Activated CD4-positive, alpha-beta T cell treated with anti-CD3 and anti-CD28 coated beads, Interleukin-10, Interleukin-2, amounts not matched to agents 100 ng/mL and 50 ng/mL, durations not matched to agents 16 hours and 8 hours (primary cell): Measurements from ENCODE around the gene HYDIN.

Source experiments
- DNase-seq: peaks from one replicate; pipeline ENCODE4 v3.0.0-alpha.2; 2020

The HYDIN gene

DNA sequence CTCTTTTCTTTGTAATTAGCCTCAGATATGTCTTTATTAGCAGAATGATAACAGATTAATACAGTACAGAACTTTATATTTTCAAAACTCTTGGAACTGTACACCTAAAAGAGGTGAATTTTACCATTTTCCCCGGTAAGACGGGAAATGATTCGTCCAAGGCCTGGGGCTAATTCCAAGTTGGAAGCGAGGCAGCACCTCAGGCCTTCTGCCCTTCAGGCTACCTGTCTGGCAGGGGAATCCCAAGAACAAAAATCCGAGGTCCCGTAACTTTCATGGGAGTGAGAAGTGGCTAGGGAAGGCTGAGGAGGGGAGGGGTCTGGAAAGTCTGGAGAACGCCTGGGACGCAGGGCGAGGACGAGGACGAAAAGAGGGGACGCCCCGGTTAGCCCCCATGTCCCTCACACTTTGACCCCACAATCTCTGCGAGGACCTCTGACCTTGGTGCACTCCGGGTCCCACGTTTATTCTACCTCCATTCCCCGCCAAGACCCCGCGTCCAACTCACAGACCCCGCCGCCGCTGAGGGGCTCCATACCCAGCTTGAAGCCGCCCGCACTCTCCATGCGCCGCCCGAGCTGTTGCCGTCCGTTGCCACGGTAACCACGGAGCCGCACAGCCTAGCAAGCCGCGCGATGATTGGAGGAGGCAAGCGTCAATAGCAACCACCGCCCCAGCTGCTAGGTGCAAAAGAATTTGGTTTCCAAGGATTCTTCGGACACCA lies at the start of gene HYDIN:
TSS of gene HYDIN (minus strand) at position 601 of the 724 bp plus-strand sequence. CDS start 43,827 bp downstream, outside the sequence.
- DNase-seq = peak; percentile 28

DNA sequence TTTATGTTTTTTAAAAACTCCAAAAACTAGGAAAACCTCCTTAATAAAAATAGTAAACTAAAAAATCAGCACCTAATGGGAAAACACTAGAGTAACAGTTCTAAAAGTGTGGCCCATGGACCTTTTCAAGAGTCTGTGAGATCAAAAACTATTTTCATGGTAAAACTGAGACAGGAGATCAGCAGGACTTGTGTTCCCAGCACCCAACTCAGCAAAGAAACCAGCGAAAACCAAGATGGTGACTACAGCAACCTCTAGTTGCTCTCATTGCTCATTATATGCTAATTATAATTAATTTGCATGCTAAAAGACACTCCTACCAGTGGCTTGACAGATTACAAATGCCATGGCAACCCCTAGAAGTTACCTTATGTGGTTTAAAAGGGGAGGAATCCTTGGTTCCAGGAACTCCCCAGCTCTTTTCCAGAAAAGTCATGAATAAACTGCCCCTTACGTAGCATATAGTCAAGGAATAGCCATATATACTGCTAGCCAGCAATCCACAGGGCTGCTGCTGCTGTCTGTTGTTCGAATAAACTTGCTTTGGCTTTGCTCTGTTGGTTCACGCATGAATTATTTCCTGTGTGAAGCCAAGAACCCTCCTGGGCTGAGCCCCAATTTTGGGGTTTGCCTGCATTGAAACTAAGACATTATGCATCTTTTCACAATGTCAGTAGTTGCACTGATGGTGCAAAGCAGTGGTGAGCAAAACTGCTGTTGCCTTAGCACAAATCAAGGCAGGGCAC lies 46.2 kb upstream of the HYDIN start:
- DNase-seq = no peak

DNA sequence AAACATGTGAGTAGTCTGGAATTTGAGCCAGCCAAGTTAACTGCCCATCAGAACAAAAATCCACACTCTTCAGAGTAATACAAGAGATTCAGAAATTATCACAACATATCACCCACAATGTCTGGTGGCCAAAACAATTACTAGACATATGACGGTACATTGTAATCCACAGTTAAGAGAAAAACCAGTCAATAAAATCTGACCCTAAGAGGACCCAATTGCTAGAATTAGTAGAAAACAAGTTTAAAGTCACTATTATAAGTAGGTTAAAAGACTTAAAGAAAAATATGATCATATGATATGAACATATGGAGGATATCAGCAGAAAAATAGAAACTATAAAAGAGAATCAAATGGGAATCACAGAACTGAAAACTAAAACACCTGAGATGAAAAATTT lies 42.9 kb upstream of the HYDIN start:
- DNase-seq = no peak

DNA sequence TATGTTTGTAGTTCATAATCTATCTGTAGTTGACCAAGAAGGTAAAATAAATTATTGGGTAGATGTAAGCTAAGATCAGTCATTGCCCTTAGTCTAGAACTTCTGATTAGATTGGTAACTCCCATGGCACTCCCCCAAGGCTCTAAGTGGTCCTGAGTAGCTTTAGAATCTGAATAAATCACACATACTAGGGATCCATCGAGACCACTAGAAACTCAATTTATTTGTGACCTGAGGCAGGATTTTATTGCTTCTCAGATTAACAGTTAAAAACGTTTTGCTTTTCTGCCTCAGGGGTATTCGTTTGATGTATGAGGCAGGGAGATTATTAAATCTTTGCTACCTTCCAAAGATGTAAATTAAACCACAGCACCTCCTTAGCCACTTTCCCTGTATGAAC lies 33.8 kb upstream of the HYDIN start:
- DNase-seq = no peak

DNA sequence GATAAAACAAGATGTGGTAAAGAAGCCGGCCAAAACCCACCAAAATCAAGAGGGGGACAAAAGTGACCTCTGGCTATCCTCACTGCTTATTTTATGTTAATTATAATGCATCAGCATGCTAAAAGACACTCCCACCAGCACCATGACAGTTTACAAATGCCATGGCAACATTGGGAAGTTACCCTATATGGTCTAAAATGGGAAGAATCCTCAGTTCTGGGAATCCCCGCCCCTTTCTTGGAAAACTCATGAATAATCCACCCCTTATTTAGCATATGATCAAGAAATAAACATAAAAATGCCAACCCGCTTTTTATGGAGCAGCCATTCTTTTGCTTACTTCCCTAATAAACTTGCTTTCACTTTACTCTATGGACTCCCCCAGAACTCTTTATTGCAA lies 33.1 kb upstream of the HYDIN start:
- no peak for DNase-seq

DNA sequence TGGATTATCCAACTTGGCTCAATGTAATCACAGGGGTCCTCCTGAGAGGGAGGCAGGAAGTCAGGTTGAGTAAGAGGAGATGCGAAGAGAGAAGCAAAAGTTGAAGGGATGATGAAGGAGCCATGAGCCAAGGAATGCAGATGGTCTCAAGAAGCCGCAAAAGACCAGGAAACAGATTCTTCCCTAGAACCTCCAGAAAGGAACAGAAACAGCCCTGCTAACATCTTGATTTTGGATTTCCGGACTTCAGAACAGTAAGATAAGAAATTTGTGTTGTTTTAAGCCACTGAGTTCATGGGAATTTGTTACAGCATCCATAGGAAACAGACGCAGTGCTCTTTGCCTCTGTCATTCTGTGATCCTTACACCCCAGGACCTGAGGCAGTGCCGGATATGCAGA lies 31.9 kb upstream of the HYDIN start:
- no peak for DNase-seq

DNA sequence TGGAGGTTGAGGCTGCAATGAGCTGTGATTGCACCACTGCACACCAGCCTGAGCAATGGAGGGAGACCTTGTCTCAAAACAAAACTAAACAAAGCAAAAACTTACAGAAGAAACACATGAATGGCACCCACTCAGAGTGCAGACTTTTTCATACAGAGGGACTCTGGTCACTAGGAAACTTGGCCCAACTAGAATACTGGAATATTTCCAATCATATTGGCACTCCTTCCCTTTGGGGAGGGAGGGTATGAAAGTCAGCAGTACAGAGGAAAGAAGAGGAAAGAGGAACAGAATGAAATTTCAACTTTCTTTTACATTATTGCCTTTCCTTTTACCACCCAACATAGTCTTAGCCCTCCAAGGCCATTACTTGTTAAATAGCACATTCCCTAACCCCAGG lies 30.5 kb upstream of the HYDIN start:
- DNase-seq = no peak

DNA sequence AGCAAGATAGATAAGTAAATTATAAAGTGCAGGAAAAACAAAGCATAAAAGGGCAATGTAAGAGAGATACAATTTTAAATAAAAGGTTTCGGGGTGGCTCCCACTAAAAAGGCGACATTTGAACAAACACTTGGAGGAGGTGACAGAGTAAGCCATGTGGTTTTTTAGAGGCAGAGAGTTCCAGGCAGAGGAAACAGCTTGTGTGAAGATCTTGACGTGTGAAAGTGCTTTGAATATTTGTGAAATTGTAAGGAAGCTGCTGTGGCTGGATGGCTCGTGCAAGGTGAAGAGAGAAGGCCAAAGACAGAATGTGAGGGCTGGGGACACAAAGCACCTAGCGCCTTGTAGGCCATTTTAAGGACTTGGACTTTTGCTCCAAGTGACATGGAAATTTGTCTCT lies 28.6 kb upstream of the HYDIN start:
- no peak for DNase-seq

DNA sequence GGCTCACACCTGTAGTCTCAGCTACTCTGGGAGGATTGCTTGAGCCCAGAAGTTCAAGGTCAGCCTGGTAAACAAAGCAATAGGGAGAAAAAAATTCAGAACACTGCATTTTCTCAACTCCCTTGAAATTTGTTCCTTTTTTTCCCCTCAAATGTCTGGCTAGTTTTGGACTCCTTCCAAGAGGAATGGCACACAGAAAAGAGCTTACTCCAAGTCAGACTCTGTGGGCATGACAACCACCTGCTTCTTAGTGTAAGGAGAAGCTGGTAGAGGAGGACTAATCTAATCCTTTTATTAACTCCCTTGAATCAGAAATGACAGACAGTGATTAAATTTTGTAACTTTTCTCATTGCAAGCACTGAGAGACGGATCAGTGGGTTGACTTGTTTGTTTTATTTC lies 27.9 kb upstream of the HYDIN start:
- no peak for DNase-seq

DNA sequence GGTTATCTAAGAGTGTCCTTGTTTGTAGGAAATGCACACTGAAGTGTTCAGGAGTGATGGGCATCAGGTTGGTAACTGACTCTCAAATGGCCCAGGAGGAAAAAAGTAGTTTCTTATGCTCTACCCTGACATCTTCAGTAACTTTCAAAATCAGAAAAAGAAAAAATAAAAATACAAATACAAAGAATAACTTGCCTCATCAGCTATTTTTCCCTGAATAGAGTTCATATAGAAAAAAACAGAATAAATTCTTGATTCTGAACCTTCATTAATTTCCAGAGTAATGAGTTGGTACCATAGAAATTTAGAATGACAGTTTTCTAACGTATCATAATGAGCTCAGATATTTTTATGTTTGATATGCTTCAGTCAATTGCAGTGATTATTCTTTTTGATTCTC lies 27.2 kb upstream of the HYDIN start:
- no peak for DNase-seq

DNA sequence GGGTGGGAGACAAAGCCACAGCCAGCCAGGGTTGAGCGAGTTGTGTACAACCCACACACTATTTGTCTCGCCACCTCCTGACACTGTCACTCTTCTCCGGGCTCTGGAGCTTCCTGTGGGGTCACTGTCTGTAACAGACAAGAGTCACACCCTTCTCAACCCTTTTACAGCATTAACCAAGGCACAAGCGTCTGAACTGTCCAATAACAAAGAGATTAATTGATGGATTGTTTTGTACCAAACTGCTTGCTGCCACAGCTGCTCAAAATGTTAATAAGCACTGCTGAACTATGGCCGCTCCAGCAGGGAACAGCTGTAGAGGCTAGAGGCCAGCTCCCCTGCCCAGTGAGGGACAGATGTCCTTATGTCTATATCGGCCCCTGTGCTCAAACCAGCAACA lies 25.2 kb upstream of the HYDIN start:
- DNase-seq = no peak

DNA sequence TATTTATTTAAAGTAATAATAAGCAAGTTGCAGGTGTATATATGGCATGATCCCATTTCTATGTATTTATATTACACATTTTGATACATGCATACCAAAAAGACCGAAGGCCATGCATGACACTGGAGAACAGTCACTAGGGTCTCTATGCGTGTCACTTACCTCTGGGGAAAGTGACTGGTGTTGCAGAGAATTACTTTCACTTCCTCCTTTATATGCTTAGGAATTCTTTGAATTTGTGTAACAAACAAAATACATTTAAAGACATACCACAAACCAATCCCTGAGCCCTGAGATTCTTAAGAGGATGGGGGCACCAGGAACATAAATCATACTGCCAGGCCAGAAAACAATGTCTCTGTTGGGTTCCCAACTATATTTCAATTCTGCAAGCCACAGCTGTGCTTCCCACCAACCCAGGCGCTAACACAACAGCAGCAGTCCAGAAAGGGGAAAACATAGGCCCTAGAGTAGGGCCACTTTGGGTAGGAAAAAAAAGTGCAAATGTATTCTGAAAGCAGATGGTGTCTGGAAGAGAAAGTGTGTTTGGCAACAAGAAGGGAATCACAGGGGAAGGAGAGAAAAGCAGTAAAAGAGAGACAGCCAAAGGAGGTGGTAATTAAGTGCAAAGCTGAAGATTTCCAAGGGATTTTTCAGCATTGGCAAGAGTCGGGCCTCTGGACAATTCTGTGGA lies 24.5 kb upstream of the HYDIN start:
- DNase-seq = no peak

DNA sequence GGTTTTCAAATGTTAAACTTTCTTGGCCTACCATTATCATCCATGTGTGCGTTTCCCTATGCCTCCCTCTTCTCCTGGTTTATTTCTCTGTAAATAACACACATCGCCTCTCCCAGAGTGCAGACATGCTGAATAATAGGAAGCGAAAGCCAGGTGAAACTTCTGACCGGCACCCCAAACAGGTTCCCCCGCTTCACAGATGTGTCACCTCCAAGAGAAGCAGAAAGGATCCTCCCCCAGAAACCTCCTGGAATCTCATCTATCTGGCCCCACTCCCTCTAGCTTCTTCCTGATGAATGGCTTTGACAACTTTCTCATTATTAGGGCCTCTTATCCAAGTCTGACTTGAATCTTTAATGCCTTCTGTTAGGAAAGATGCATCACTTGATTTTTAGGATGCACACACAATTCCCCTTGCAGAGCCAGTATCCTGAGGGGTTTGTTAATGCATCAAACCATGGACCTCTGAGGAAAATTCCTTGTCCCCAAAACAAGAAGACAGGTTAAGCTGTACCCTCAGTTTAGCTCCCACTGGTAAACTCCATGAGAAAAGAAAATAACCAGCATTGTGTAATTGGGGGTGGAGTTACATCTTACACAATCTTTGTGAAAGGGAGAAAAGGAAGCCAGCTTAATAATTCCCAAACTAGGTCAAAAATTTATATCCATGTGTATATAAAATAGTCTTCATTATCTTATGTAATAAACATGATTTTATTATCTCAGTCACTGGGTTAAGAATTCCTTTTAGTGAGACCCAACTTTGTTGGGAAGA lies 20.1 kb upstream of the HYDIN start:
- DNase-seq = no peak

DNA sequence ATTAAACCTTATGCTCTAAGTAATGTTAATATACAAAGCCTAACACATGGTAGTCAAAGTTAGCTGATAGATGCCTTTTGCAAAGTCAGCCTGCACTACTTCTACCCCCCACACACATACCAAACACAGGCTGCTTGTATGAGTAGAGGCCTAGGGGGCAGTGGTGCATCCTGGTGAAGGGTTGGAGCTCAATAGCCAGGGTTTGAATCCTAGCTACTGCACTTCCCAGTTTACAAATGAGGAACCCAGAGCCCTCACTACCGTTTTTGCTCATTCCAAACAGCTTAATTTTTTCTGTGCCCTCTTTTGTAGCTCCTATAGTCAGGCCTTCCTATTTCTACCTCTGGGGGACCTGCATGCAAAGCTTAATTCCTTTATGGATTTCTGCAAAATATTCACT lies 18.9 kb upstream of the HYDIN start:
- DNase-seq = no peak

DNA sequence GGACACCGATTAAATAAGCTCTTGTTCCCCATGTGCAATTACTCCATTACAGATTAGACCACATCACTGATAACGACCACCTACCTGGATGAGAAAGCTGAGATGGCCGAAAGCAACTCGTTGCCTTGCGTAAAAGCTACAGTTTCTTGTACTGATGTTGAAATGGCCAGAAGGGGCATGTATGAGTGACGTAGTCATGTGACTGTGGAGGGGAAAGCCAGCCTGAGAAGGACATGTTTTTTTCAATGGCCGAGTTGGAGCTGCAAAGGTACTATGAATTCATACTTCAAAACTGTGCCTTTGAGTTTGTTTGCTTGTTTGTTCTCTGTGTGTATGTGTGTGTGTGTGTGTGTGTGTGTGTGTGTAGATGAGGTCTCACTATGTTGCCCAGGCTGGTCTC lies 17.0 kb upstream of the HYDIN start:
- DNase-seq = no peak

DNA sequence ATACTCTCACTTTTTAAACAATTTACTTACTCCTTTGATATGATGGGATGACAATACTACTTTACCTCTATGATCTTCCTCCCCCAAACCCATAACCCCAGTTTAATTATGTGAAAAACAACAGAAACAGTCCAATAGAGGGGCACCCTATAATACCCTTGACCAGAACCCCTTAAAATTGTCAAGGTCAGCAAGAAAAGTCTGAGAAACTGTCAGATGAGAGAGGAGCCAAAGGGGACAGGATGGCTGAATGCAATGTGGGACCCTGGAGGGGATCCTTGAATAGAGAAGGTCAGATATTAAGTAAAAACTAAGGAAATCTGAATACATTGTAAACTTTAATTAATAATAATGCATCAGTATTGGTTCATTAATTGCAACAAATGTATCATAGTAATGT lies 15.8 kb upstream of the HYDIN start:
- DNase-seq = no peak

DNA sequence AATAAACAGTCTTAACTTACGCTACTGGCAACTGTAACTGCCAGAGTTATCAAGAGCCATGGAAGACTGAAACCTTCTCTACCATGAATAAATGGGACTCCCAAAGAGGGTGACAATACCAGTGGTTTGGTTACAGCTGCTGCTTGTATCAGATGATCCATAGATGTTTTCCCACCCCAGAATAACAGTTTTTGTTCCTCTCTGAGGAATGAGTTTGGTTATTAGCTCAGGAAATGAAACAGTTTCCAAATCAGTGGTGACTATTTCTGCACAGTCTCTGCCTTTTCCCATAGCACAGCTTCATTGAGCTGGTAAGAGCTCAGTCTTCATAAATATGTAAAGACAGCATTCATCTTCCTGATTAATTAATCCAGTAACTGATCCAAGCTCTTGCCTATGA lies 14.0 kb upstream of the HYDIN start:
- DNase-seq = no peak

DNA sequence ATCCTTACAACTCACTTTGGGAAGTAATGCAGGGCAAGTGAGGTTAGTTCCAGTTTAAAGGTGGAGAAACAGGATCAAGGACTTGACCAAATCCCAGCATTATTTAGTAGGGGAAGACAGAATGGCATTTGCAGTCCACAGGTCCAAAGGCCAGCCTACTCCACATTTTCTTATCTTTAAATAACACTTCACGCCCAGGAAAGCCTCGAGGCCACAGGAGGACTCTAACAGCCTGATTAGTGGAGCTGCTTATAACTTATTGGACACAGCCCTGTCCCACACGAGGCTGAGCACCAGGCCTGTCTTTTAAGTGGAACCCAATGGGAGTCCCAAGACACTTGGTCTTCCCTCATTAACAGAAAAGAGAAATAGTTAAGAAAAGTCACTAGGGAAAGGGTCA lies 12.1 kb upstream of the HYDIN start:
- no peak for DNase-seq

DNA sequence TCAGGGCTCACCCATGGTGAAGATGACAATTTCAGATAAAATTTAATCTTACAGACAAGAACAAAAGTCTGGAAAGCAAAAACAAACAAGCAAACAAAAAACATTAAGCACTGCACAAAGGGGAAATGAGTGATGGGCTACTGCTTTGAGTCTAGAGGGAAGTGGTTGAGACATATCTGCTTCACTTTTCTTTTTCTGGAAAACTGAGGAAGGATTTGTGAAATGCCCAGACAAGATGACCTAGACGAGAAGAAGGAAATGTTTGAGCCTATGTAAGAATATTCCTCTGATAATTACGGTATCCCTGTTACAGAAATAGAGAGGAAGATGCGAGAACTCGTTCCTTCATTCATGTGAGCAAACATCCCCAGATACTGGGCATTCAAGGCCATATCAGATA lies 11.5 kb upstream of the HYDIN start:
- DNase-seq = no peak

DNA sequence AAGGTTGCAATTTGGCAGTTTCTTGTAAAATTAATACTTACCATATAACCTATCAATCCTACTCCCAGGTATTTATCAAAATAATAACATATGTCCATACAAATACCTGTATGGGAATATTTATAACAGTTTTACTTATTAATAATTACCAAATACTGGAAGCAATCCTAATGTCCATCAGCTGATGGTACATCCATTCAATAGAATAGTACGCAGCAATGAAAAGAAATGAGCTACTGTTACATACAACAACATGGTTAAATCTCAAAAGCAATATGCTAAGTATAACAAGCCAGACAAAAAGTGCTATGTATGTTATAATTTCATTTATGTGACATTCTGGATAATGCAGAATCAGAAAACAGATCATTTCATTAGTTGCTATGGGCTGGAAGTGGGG lies 1.2 kb downstream of the HYDIN start:
- no peak for DNase-seq

DNA sequence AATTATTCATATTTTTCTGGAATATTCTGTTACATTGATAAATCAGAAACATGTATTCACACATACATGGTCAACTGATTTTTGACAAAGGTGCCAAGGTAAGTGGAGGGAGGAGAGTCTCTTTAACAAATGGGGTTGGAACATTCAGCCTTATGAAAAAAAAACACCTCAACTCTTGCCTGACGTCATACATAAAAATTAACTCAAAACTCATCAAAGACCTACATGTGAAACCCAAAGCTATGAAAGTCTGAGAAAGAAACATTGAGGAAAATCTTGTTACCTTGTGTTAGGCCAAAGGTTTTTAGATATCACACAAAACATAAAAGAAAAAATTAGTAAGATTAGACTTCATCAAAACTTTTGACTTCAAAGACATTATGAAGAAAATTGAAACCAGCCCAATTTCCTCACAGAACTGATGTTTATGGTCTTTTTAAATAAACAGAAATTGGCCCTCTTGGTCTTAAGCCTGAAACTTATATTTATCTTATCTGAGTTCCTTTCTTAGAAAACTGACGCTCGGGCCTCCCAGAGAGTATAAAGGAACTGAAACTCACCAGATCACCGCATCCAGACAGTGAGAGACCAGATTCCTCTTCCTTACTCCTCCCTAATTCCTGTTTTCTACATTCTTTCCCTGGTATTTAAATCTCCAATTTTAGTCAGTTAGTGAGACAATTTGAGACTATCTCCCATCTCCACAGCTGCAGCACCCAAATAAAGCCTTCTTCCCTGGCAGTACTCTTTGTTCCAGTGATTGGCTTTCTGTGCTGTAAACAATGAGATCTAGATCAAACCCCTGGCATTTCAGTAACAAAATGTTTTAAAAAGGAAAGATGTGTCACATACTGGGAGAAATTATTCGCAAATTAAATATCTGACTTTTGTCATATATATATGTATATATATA lies 4.0 kb downstream of the HYDIN start:
- DNase-seq = no peak

DNA sequence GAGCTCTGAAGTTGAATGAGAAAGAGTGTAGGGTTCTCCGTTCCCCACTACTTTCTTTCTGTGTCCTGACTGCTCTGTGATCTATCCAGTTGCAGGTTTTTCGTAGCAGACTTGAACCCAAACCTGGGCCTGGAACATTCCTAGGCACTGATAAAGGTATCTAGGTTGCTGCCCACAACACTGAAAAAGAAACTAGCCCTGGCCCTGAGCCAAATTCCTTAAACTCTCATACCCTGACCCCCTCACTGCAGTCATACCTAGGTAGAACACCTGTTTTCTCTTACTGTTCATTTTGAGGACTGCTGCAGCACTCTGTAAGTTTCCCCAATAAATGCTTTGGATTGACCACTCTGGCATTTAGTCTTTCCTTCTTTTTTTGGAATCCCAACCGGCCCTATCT lies 5.4 kb downstream of the HYDIN start:
- no peak for DNase-seq
